HepG2 (cell line): ENCODE measurements around the gene ERC1. TPM values are rescaled to one million over a fixed set of nuclear protein-coding genes. Genes with fewer than 3 reads are reported as not detected.

Experiments
- ARID5B ChIP-seq: IDR thresholded peaks from 2 replicates; pipeline ENCODE4 v1.4.0; 2020; ENCODE audit warnings: mild to moderate bottlenecking, missing genetic modification reagents
- ATF4 ChIP-seq, 2 experiments: fragments of 450-650 bp in 1 of 2; sonication (generic) in 1 of 2; formaldehyde crosslinking; IDR thresholded peaks; 2 replicates each; pipeline versions ENCODE4 v1.5.0 to v1.8.0; 2020 to 2022; ENCODE audit warnings: mild to moderate bottlenecking in 1 of 2, missing genetic modification reagents in 1 of 2
- BATF2 ChIP-seq: sonication (generic); formaldehyde crosslinking; IDR thresholded peaks from 2 replicates; pipeline ENCODE4 v1.8.0; 2022; ENCODE audit warnings: mild to moderate bottlenecking, missing genetic modification reagents, moderate library complexity
- DRAP1 ChIP-seq: IDR thresholded peaks from 2 replicates; pipeline ENCODE4 v1.6.1; 2016; ENCODE audit warnings: missing genetic modification reagents, missing compliant biosample characterization
- FOXA1 ChIP-seq, 2 experiments: fragments of 450-650 bp in 1 of 2; sonication (generic) in 1 of 2; formaldehyde crosslinking in 1 of 2; IDR thresholded peaks; 2 replicates each; pipeline versions ENCODE4 v1.4.0 to v1.6.1; 2016 to 2020; ENCODE audit warnings: missing genetic modification reagents in 1 of 2
- HNF1B ChIP-seq: sonication (generic); formaldehyde crosslinking; IDR thresholded peaks from 2 replicates; pipeline ENCODE4 v1.5.1; 2020; ENCODE audit warnings: mild to moderate bottlenecking, moderate library complexity, missing genetic modification reagents
- HNRNPL ChIP-seq: fragments of 200-400 bp; formaldehyde crosslinking; IDR thresholded peaks from 2 replicates; pipeline ENCODE4 v1.6.1; 2017; ENCODE audit warnings: mild to moderate bottlenecking, low read depth, low read length
- KDM6A ChIP-seq: IDR thresholded peaks from 2 replicates; pipeline ENCODE4 v1.6.1; 2016; ENCODE audit warnings: low read depth
- SP1 ChIP-seq, 2 experiments: fragments of 450-650 bp in 1 of 2; sonication (generic) in 1 of 2; formaldehyde crosslinking in 1 of 2; IDR thresholded peaks; 2 replicates each; pipeline versions ENCODE4 v1.4.0 to v1.6.1; 2016 to 2020; ENCODE audit warnings: missing genetic modification reagents in 1 of 2
- TFDP2 ChIP-seq: sonication (generic); formaldehyde crosslinking; IDR thresholded peaks from 2 replicates; pipeline ENCODE4 v1.4.0; 2020; ENCODE audit warnings: missing genetic modification reagents
- ZBTB33 ChIP-seq: sonication (generic); formaldehyde crosslinking; IDR thresholded peaks from 2 replicates; pipeline ENCODE4 v1.4.0; 2020; ENCODE audit warnings: missing genetic modification reagents
- ZBTB46 ChIP-seq: sonication (generic); formaldehyde crosslinking; IDR thresholded peaks from 2 replicates; pipeline ENCODE4 v1.4.0; 2020; ENCODE audit warnings: mild to moderate bottlenecking, missing genetic modification reagents, borderline replicate concordance
- ZNF224 ChIP-seq: sonication (generic); formaldehyde crosslinking; IDR thresholded peaks from 2 replicates; pipeline ENCODE4 v1.5.0; 2020; ENCODE audit warnings: mild to moderate bottlenecking, missing genetic modification reagents
- ZNF510 ChIP-seq: sonication (generic); formaldehyde crosslinking; IDR thresholded peaks from 2 replicates; pipeline ENCODE4 v1.4.0; 2020; ENCODE audit warnings: low read depth, mild to moderate bottlenecking, missing genetic modification reagents
- polyA plus RNA-seq, 8 experiments: library from polyadenylated mRNA; depleted of rRNA in 3 of 8; stranded (reverse) in 7 of 8; unstranded in 1 of 8; fragments of >200 nt; fragmentation: Illumina TruSeq in 4 of 8; extraction: Trizol in 4 of 8; gene quantifications; 2 replicates each; pipeline versions ENCODE4 v1.2.1 to v1.2.3, GENCODE V29; 2011 to 2016; ENCODE audit warnings: low read depth in 4 of 8, missing spikeins in 1 of 8, mixed read lengths in 1 of 8; ENCODE audit not compliant: insufficient read depth in 1 of 8
- total RNA-seq, 5 experiments: library from RNA; depleted of rRNA; stranded (reverse); fragments of >200 nt; fragmentation: Illumina TruSeq; extraction: Trizol; gene quantifications; 2 replicates each; pipeline ENCODE4 v1.2.3, GENCODE V29; 2016; ENCODE audit warnings: low read depth in 1 of 5

The ERC1 gene
- total and polyA plus RNA-seq, 2 of the 13 experiments (the other 11 are each of a cell fraction or from before 2014, with no cell fraction given) = 6.1 to 12.4 TPM

GRCh38 chr12:1054117-1054870, 63.3 kb downstream of the ERC1 start (continued):
- no peak for TF ChIP-seq HNF1B (CRISPR knock-in tag)
- TF ChIP-seq ZNF510 (CRISPR knock-in tag) = no peak
- TF ChIP-seq FOXA1 (IDR thresholded peaks at IDR 0.05) = peak; percentile 42; the same call in 1 of the 2 replicates
- TF ChIP-seq FOXA1 (CRISPR knock-in tag; IDR thresholded peaks at IDR 0.05) = peak; percentile 73
- peak; percentile 70 for TF ChIP-seq ARID5B (CRISPR knock-in tag)
- TF ChIP-seq KDM6A (CRISPR knock-in tag) = no peak
- TF ChIP-seq HNRNPL = 0 out of 2 replicates have a peak, but pooled peaks have one; percentile 32
- no peak for TF ChIP-seq BATF2
- TF ChIP-seq SP1 (IDR thresholded peaks at IDR 0.05) = no peak
- TF ChIP-seq SP1 (CRISPR knock-in tag; IDR thresholded peaks at IDR 0.05) = 0 out of 2 replicates have a peak, but pooled peaks have one; percentile 18
- no peak for TF ChIP-seq ZNF224
- TF ChIP-seq ZBTB33 (CRISPR knock-in tag) = no peak
- TF ChIP-seq ZBTB46 (CRISPR knock-in tag) = no peak
- TF ChIP-seq ATF4 (CRISPR knock-in tag; IDR thresholded peaks at IDR 0.05) = no peak
- TF ChIP-seq DRAP1 (CRISPR knock-in tag) = 0 out of 2 replicates have a peak, but pooled peaks have one; percentile 10
- TF ChIP-seq TFDP2 (CRISPR knock-in tag) = no peak
